ENCODE measurements around the gene NSD2.

DNA sequence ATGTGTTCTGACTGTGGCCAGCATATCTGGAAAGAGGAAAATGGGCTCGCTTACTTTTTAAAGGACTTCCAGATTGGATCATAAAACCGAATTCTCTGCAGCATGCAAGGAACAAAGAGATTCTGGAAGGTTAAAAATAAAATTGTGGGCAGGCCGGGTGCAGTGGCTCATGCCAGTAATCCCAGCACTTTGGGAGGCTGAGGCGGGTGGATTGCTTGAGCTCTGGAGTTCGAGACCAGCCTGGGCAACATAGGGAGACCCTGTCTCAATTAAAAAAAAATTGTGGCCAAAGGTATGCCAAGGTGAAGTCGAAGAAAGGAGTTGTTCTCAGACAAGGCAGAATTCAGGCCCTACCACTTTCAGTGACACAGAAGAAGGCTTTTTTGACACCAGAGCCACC lies 99.7 kb downstream of the NSD2 start:
- TF ChIP-seq, protein P1, sequence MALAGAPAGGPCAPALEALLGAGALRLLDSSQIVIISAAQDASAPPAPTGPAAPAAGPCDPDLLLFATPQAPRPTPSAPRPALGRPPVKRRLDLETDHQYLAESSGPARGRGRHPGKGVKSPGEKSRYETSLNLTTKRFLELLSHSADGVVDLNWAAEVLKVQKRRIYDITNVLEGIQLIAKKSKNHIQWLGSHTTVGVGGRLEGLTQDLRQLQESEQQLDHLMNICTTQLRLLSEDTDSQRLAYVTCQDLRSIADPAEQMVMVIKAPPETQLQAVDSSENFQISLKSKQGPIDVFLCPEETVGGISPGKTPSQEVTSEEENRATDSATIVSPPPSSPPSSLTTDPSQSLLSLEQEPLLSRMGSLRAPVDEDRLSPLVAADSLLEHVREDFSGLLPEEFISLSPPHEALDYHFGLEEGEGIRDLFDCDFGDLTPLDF (CRISPR knock-in tag; IDR thresholded peaks at IDR 0.05), result no peak
- TF ChIP-seq CTCF (IDR thresholded peaks at IDR 0.05), result no peak
- no peak for TF ChIP-seq ATF6 (CRISPR knock-in tag; IDR thresholded peaks at IDR 0.05)
- no peak for TF ChIP-seq FOXK1 (CRISPR knock-in tag; IDR thresholded peaks at IDR 0.05)
- TF ChIP-seq SMAD3 (CRISPR knock-in tag; IDR thresholded peaks at IDR 0.05; ENCODE audit: borderline replicate concordance), result no peak
- TF ChIP-seq, protein P2, sequence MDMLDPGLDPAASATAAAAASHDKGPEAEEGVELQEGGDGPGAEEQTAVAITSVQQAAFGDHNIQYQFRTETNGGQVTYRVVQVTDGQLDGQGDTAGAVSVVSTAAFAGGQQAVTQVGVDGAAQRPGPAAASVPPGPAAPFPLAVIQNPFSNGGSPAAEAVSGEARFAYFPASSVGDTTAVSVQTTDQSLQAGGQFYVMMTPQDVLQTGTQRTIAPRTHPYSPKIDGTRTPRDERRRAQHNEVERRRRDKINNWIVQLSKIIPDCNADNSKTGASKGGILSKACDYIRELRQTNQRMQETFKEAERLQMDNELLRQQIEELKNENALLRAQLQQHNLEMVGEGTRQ (CRISPR knock-in tag; IDR thresholded peaks at IDR 0.05), result no peak
- TF ChIP-seq, protein P3, sequence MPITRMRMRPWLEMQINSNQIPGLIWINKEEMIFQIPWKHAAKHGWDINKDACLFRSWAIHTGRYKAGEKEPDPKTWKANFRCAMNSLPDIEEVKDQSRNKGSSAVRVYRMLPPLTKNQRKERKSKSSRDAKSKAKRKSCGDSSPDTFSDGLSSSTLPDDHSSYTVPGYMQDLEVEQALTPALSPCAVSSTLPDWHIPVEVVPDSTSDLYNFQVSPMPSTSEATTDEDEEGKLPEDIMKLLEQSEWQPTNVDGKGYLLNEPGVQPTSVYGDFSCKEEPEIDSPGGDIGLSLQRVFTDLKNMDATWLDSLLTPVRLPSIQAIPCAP (CRISPR knock-in tag; IDR thresholded peaks at IDR 0.05), result no peak
- no peak for TF ChIP-seq CREM (CRISPR knock-in tag; IDR thresholded peaks at IDR 0.05)
- no peak for TF ChIP-seq ZNF281 (CRISPR knock-in tag; IDR thresholded peaks at IDR 0.05)
- TF ChIP-seq MAX (CRISPR knock-in tag; IDR thresholded peaks at IDR 0.05), result no peak
- TF ChIP-seq ZNF423 (CRISPR knock-in tag; IDR thresholded peaks at IDR 0.05), result no peak
- TF ChIP-seq NR3C1 (CRISPR knock-in tag; conservative IDR thresholded peaks at IDR 0.05; ENCODE audit: low read depth), result no peak
- TF ChIP-seq EMX1 (CRISPR knock-in tag; IDR thresholded peaks at IDR 0.05), result no peak

Data from WTC11 (cell line).